ENCODE data around the gene RUNX3.

- TF ChIP-seq JUN (CRISPR knock-in tag; IDR thresholded peaks at IDR 0.05) (no peak), CTCF (IDR thresholded peaks at IDR 0.05) (no peak), MAX (CRISPR knock-in tag; IDR thresholded peaks at IDR 0.05) (no peak), TEAD4 (CRISPR knock-in tag; IDR thresholded peaks at IDR 0.05) (no peak), FOXP4 (CRISPR knock-in tag; IDR thresholded peaks at IDR 0.05) (no peak)
Measured at GRCh38 chr1:24951337-24951736, 21.3 kb upstream of the RUNX3 start.

All from WTC11 (cell line).